B cell (primary cell): Measurements from ENCODE around the gene NKTR. TPM values are rescaled to one million over a fixed set of nuclear protein-coding genes. Genes with fewer than 3 reads are reported as not detected.

ENCODE experiments used
- ATAC-seq: fragments of 200-7000 bp; cut with Tn5 transposase; one replicate; pipeline ENCODE4 v1.10.0; 2021; ENCODE audit warnings: low read depth, mild to moderate bottlenecking, moderate number of reproducible peaks, moderate library complexity
- CTCF ChIA-PET: fragments of 350-600 bp; sonication (Branson Sonifier 250); formaldehyde crosslinking; loops from one replicate; lab custom pipeline; 2021; ENCODE audit warnings: antibody characterized with exemption, inconsistent platforms; lab: Charles Lee
- POLR2A ChIA-PET: fragments of 350-600 bp; sonication (Branson Sonifier 250); formaldehyde crosslinking; loops from one replicate; lab custom pipeline; 2021; ENCODE audit warnings: antibody characterized with exemption; lab: Charles Lee
- DNase-seq: peaks from one replicate; pipeline ENCODE4 v3.0.0; 2013
- H2AFZ ChIP-seq: 2 replicates; pipeline ENCODE4 v1.6.1; 2012; ENCODE audit warnings: mild to moderate bottlenecking, low read depth, low read length; ENCODE audit not compliant: insufficient read depth, poor library complexity, severe bottlenecking
- H3K27ac ChIP-seq, 2 donors: 1 replicate in 1 of 2; 2 replicates in 1 of 2; pipeline ENCODE4 v1.5.1; 2012 to 2013; ENCODE audit warnings: low read length in 2 of 2, mild to moderate bottlenecking in 2 of 2, moderate library complexity in 1 of 2
- H3K27me3 ChIP-seq, 4 experiments: fragments of 200-600 bp in 1 of 4; sonication (generic) in 1 of 4; replicated peaks in 1 of 4; 1 replicate in 2 of 4; 2 replicates in 2 of 4; pipeline versions ENCODE4 v1.6.1 to v1.7.0; 2013 to 2016; ENCODE audit warnings: low read length in 3 of 4, mild to moderate bottlenecking in 2 of 4, mixed read lengths in 1 of 4, moderate library complexity in 1 of 4; ENCODE audit not compliant: insufficient read depth in 4 of 4, control insufficient read depth in 3 of 4; ENCODE audit errors: control extremely low read depth in 1 of 4
- H3K36me3 ChIP-seq, 2 experiments: replicated peaks in 1 of 2; 1 replicate in 1 of 2; 2 replicates in 1 of 2; pipeline versions ENCODE4 v1.6.1 to v1.7.1; 2013; ENCODE audit warnings: low read length in 1 of 2; ENCODE audit not compliant: insufficient read depth in 2 of 2, control insufficient read depth in 1 of 2; ENCODE audit errors: control extremely low read depth in 1 of 2, extremely low read depth in 1 of 2
- H3K4me1 ChIP-seq, 2 donors: fragments of 200-600 bp in 1 of 2; sonication (generic) in 1 of 2; 1 replicate in 1 of 2; 2 replicates in 1 of 2; pipeline versions ENCODE4 v1.5.1 to v1.6.1; 2013 to 2017; ENCODE audit warnings: low read length in 2 of 2; ENCODE audit not compliant: control insufficient read depth in 2 of 2, insufficient read depth in 2 of 2
- H3K4me2 ChIP-seq: replicated peaks from 2 replicates; pipeline ENCODE3; 2012; ENCODE audit warnings: mild to moderate bottlenecking, low read depth, low read length; ENCODE audit not compliant: poor library complexity, severe bottlenecking
- H3K4me3 ChIP-seq, 5 experiments: fragments of 200-600 bp in 1 of 5; sonication (generic) in 1 of 5; 1 replicate in 3 of 5; 2 replicates in 2 of 5; pipeline versions ENCODE4 v1.5.1 to v1.7.0; 2011 to 2016; ENCODE audit warnings: low read length in 4 of 5, mild to moderate bottlenecking in 4 of 5, low read depth in 2 of 5, control low read depth in 1 of 5, moderate library complexity in 1 of 5; ENCODE audit not compliant: insufficient read depth in 1 of 5; ENCODE audit errors: control extremely low read depth in 1 of 5, extremely low read depth in 1 of 5
- H3K79me2 ChIP-seq: fragments of 200-600 bp; sonication (generic); one replicate; pipeline ENCODE4 v1.6.0; 2016; ENCODE audit warnings: low read length; ENCODE audit not compliant: control insufficient read depth, insufficient read depth
- H3K9ac ChIP-seq: fragments of 200-600 bp; sonication (generic); 2 replicates; pipeline ENCODE4 v1.6.1; 2017; ENCODE audit warnings: mild to moderate bottlenecking, low read length, moderate library complexity
- H3K9me3 ChIP-seq, 3 donors: one replicate each; pipeline versions ENCODE4 v1.6.1 to v1.7.1; 2013; ENCODE audit warnings: low read length in 2 of 3; ENCODE audit not compliant: control insufficient read depth in 2 of 3, insufficient read depth in 1 of 3; ENCODE audit errors: control extremely low read depth in 1 of 3
- H4K20me1 ChIP-seq: 2 replicates; pipeline ENCODE4 v1.6.0; 2012; ENCODE audit warnings: mild to moderate bottlenecking, low read length; ENCODE audit not compliant: insufficient read depth, control insufficient read depth, poor library complexity, severe bottlenecking
- H3K27ac Mint-ChIP-seq: one replicate; pipeline ENCODE4 v1.8.0; 2021; ENCODE audit warnings: mixed read lengths
- H3K27me3 Mint-ChIP-seq: one replicate; pipeline ENCODE4 v1.8.0; 2021; ENCODE audit warnings: mixed read lengths
- H3K4me1 Mint-ChIP-seq: one replicate; pipeline ENCODE4 v1.8.0; 2021; ENCODE audit warnings: mixed read lengths
- H3K4me3 Mint-ChIP-seq: one replicate; pipeline ENCODE4 v1.8.0; 2021; ENCODE audit warnings: mixed read lengths
- H3K9me3 Mint-ChIP-seq: one replicate; pipeline ENCODE4 v1.8.0; 2022; ENCODE audit warnings: mixed read lengths; ENCODE audit not compliant: insufficient read depth
- CTCF ChIP-seq: fragments of 200-600 bp; IDR thresholded peaks from one replicate; pipeline ENCODE4 v1.8.0; 2022; ENCODE audit warnings: antibody characterized with exemption, mild to moderate bottlenecking
- EZH2 ChIP-seq: IDR thresholded peaks from 2 replicates; pipeline ENCODE4 v1.6.1; 2012; ENCODE audit warnings: borderline replicate concordance, low read depth, mild to moderate bottlenecking, moderate library complexity, low read length; ENCODE audit not compliant: insufficient read depth, poor library complexity, severe bottlenecking
- WGBS: methylation state at CpG from one replicate; pipeline ENCODE4 v1.1.5; 2013; ENCODE audit warnings: missing lambda C conversion rate; ENCODE audit not compliant: insufficient coverage; 5-methylcytosine and 5-hydroxymethylcytosine counted together
- intact Hi-C: fragments of 100-400 bp; cut with micrococcal nuclease; formaldehyde crosslinking; loops from one replicate; pipeline ENCODE4 v1.10.0; 2022
- polyA plus RNA-seq: library from polyadenylated mRNA; depleted of rRNA; stranded (reverse); fragments of >200 nt; gene quantifications from 2 replicates; pipeline ENCODE4 v1.2.3, GENCODE V29; 2012
- total RNA-seq, 2 donors: library from RNA; stranded (reverse); fragments of 120-200 nt in 1 of 2; gene quantifications; 1 replicate in 1 of 2; 2 replicates in 1 of 2; pipeline versions ENCODE4 v1.2.3 to v1.2.4, GENCODE V29; 2013 to 2022

Gene NKTR
- total and polyA plus RNA-seq, 2 donors (not counting 1 experiment from before 2014, with no cell fraction given): 58.0 to 227 TPM

- H3K27ac Mint-ChIP-seq: no peak overlapping the region
- Histone ChIP-seq H3K79me2 (no peaks in the 10 kb centered on the region), H3K4me3 (no peak overlapping the region), H2AFZ (no peak overlapping the region), H3K27ac (no peak overlapping the region), H3K9me3 (no peaks in the 10 kb centered on the region), H3K4me2 (no peak overlapping the region), H4K20me1 (no peaks in the 10 kb centered on the region), H3K36me3 (peaks cover 20 to 86% of the 10 kb centered on the region in 2 experiments), H3K27me3 (no peaks in the 10 kb centered on the region), H3K9ac (no peak overlapping the region), H3K4me1 (no peaks in the 10 kb centered on the region)
- no peaks in the 10 kb centered on the region for H3K4me1 Mint-ChIP-seq
- CTCF ChIA-PET: no interaction called here
- DNase-seq (no peak), ATAC-seq (no peak)
- H3K27me3 Mint-ChIP-seq: no peaks in the 10 kb centered on the region
- TF ChIP-seq CTCF (no peak), EZH2 (no peak)
- H3K9me3 Mint-ChIP-seq: no peaks in the 10 kb centered on the region
- POLR2A ChIA-PET: no interaction called here
- WGBS: 100% methylated on average over 1 of the region's 6 CpGs
- intact Hi-C loops: no loop called here
- H3K4me3 Mint-ChIP-seq: no peak overlapping the region
Observed at GRCh38 chr3:42640771-42641370, 40.4 kb downstream of the NKTR start.

GRCh38 chr3:42647821-42648459 lies 47.5 kb downstream of the NKTR start:
- H3K27ac Mint-ChIP-seq: no peak overlapping the region
- H3K36me3 ChIP-seq: peaks cover 3 to 44% of the 10 kb centered on the region in 2 experiments
- no peak overlapping the region for H3K9ac ChIP-seq
- H3K27ac ChIP-seq: no peak overlapping the region
- no peaks in the 10 kb centered on the region for H3K9me3 ChIP-seq
- H4K20me1 ChIP-seq: no peaks in the 10 kb centered on the region
- intact Hi-C loops: no loop called here
- ATAC-seq (no peak), DNase-seq (no peak)
- WGBS: 100% methylated on average over 1 of the region's 5 CpGs
- ChIA-PET CTCF (interaction anchor here (0.9 to 1.7 kb wide), 2 partner anchors 11 to 101 kb away, joined by 3 to 5 read pairs; no protein-coding TSS in a partner anchor), POLR2A (no interaction called here)
- H3K27me3 Mint-ChIP-seq: peaks cover 3% of the 10 kb centered on the region
- no peak overlapping the region for H3K4me3 Mint-ChIP-seq
- H3K4me3 ChIP-seq: no peak overlapping the region
- H3K4me2 ChIP-seq: no peak overlapping the region
- no peaks in the 10 kb centered on the region for H3K79me2 ChIP-seq
- peaks cover 12% of the 10 kb centered on the region for H3K4me1 Mint-ChIP-seq
- no peaks in the 10 kb centered on the region for H3K9me3 Mint-ChIP-seq
- peaks cover 0 to 10% (median 1%) of the 10 kb centered on the region in 4 experiments for H3K27me3 ChIP-seq
- TF ChIP-seq CTCF (no peak), EZH2 (no peak)
- peaks cover 10 to 12% of the 10 kb centered on the region in 2 donors for H3K4me1 ChIP-seq
- no peak overlapping the region for H2AFZ ChIP-seq
